ENCODE measurements around the gene NLGN4X. TPM values are rescaled to one million over a fixed set of nuclear protein-coding genes. Genes with fewer than 3 reads are reported as not detected.

NLGN4X gene
- polyA plus RNA-seq, 1 donor: 7.2 TPM

GRCh38 chrX:6225911-6226595, 2.6 kb downstream of the NLGN4X start:
- no peaks in the 10 kb centered on the region for H3K4me1 ChIP-seq (ENCODE audit: control insufficient read depth, insufficient read depth, low read length)
- peak; percentile 10 to 13 for DNase-seq
- H3K4me3 ChIP-seq (ENCODE audit: low read length): peak overlapping the region; percentile 47
- H3K36me3 ChIP-seq (ENCODE audit: control insufficient read depth, insufficient read depth, low read length): no peaks in the 10 kb centered on the region
- H3K27ac ChIP-seq (ENCODE audit: low read length): peak overlapping the region; percentile 38
- no CpG with 5 or more reads among the region's 46 CpGs for WGBS (ENCODE audit: insufficient coverage, low lambda C conversion rate)
- H3K27me3 ChIP-seq (ENCODE audit: control insufficient read depth, insufficient read depth, low read length): peaks cover 23% of the 10 kb centered on the region
- no peaks in the 10 kb centered on the region for H3K9me3 ChIP-seq (ENCODE audit: control insufficient read depth, low read depth, low read length)

- no peak for DNase-seq
- H3K4me3 ChIP-seq (ENCODE audit: low read length): no peak overlapping the region
- no CpG with 5 or more reads among the region's 17 CpGs for WGBS (ENCODE audit: insufficient coverage, low lambda C conversion rate)
- no peaks in the 10 kb centered on the region for H3K9me3 ChIP-seq (ENCODE audit: control insufficient read depth, low read depth, low read length)
- no peak overlapping the region for H3K27ac ChIP-seq (ENCODE audit: low read length)
- H3K27me3 ChIP-seq (ENCODE audit: control insufficient read depth, insufficient read depth, low read length): peaks cover 23% of the 10 kb centered on the region
- H3K4me1 ChIP-seq (ENCODE audit: control insufficient read depth, insufficient read depth, low read length): no peaks in the 10 kb centered on the region
- no peaks in the 10 kb centered on the region for H3K36me3 ChIP-seq (ENCODE audit: control insufficient read depth, insufficient read depth, low read length)
These were observed 3.3 kb downstream of the NLGN4X start for GRCh38 chrX:6225288-6225910.

- H3K4me3 ChIP-seq (ENCODE audit: low read length): no peak overlapping the region
- no peaks in the 10 kb centered on the region for H3K9me3 ChIP-seq (ENCODE audit: control insufficient read depth, low read depth, low read length)
- no CpG with 5 or more reads among the region's 3 CpGs for WGBS (ENCODE audit: insufficient coverage, low lambda C conversion rate)
- peaks cover 20% of the 10 kb centered on the region for H3K27me3 ChIP-seq (ENCODE audit: control insufficient read depth, insufficient read depth, low read length)
- no peaks in the 10 kb centered on the region for H3K36me3 ChIP-seq (ENCODE audit: control insufficient read depth, insufficient read depth, low read length)
- no peaks in the 10 kb centered on the region for H3K4me1 ChIP-seq (ENCODE audit: control insufficient read depth, insufficient read depth, low read length)
- H3K27ac ChIP-seq (ENCODE audit: low read length): no peak overlapping the region
- DNase-seq: no peak
These were observed 5.2 kb downstream of the NLGN4X start for GRCh38 chrX:6223516-6223915.

GRCh38 chrX:6210230-6210629, 18.4 kb downstream of the NLGN4X start:
- no peak for DNase-seq
- H3K9me3 ChIP-seq (ENCODE audit: control insufficient read depth, low read depth, low read length): no peaks in the 10 kb centered on the region
- WGBS (ENCODE audit: insufficient coverage, low lambda C conversion rate): no CpG with 5 or more reads among the region's 8 CpGs
- no peaks in the 10 kb centered on the region for H3K4me1 ChIP-seq (ENCODE audit: control insufficient read depth, insufficient read depth, low read length)
- H3K27ac ChIP-seq (ENCODE audit: low read length): no peak overlapping the region
- H3K36me3 ChIP-seq (ENCODE audit: control insufficient read depth, insufficient read depth, low read length): no peaks in the 10 kb centered on the region
- H3K4me3 ChIP-seq (ENCODE audit: low read length): no peak overlapping the region
- H3K27me3 ChIP-seq (ENCODE audit: control insufficient read depth, insufficient read depth, low read length): no peaks in the 10 kb centered on the region

- DNase-seq: no peak
- H3K27ac ChIP-seq (ENCODE audit: low read length): no peak overlapping the region
- no peak overlapping the region for H3K4me3 ChIP-seq (ENCODE audit: low read length)
- WGBS (ENCODE audit: insufficient coverage, low lambda C conversion rate): no CpG with 5 or more reads among the region's 6 CpGs
- H3K36me3 ChIP-seq (ENCODE audit: control insufficient read depth, insufficient read depth, low read length): no peaks in the 10 kb centered on the region
- H3K4me1 ChIP-seq (ENCODE audit: control insufficient read depth, insufficient read depth, low read length): no peaks in the 10 kb centered on the region
- no peaks in the 10 kb centered on the region for H3K9me3 ChIP-seq (ENCODE audit: control insufficient read depth, low read depth, low read length)
- H3K27me3 ChIP-seq (ENCODE audit: control insufficient read depth, insufficient read depth, low read length): no peaks in the 10 kb centered on the region
These were observed 25.0 kb downstream of the NLGN4X start for GRCh38 chrX:6203462-6204215.

- Histone ChIP-seq H3K4me3 (ENCODE audit: low read length) (no peak overlapping the region), H3K27ac (ENCODE audit: low read length) (no peak overlapping the region), H3K27me3 (ENCODE audit: control insufficient read depth, insufficient read depth, low read length) (no peaks in the 10 kb centered on the region), H3K4me1 (ENCODE audit: control insufficient read depth, insufficient read depth, low read length) (no peaks in the 10 kb centered on the region), H3K9me3 (ENCODE audit: control insufficient read depth, low read depth, low read length) (no peaks in the 10 kb centered on the region), H3K36me3 (ENCODE audit: control insufficient read depth, insufficient read depth, low read length) (no peaks in the 10 kb centered on the region)
- no peak for DNase-seq
- 80% methylated on average over 1 of the region's 2 CpGs for WGBS (ENCODE audit: insufficient coverage, low lambda C conversion rate)
These were observed 29.2 kb downstream of the NLGN4X start for GRCh38 chrX:6199486-6199885.

- Histone ChIP-seq H3K4me1 (ENCODE audit: control insufficient read depth, insufficient read depth, low read length) (no peaks in the 10 kb centered on the region), H3K9me3 (ENCODE audit: control insufficient read depth, low read depth, low read length) (no peaks in the 10 kb centered on the region), H3K4me3 (ENCODE audit: low read length) (no peak overlapping the region), H3K27me3 (ENCODE audit: control insufficient read depth, insufficient read depth, low read length) (no peaks in the 10 kb centered on the region), H3K36me3 (ENCODE audit: control insufficient read depth, insufficient read depth, low read length) (no peaks in the 10 kb centered on the region), H3K27ac (ENCODE audit: low read length) (no peak overlapping the region)
- DNase-seq: peak in 1 of 2 donors; percentile 1
- no CpG with 5 or more reads among the region's 28 CpGs for WGBS (ENCODE audit: insufficient coverage, low lambda C conversion rate)
These were observed 41.4 kb downstream of the NLGN4X start for GRCh38 chrX:6187256-6187655.

GRCh38 chrX:6184900-6185515, 43.7 kb downstream of the NLGN4X start:
- peak in 1 of 2 donors; percentile 1 for DNase-seq
- Histone ChIP-seq H3K36me3 (ENCODE audit: control insufficient read depth, insufficient read depth, low read length) (no peaks in the 10 kb centered on the region), H3K9me3 (ENCODE audit: control insufficient read depth, low read depth, low read length) (no peaks in the 10 kb centered on the region), H3K4me1 (ENCODE audit: control insufficient read depth, insufficient read depth, low read length) (no peaks in the 10 kb centered on the region), H3K27ac (ENCODE audit: low read length) (no peak overlapping the region), H3K27me3 (ENCODE audit: control insufficient read depth, insufficient read depth, low read length) (no peaks in the 10 kb centered on the region), H3K4me3 (ENCODE audit: low read length) (no peak overlapping the region)
- no CpG with 5 or more reads among the region's 4 CpGs for WGBS (ENCODE audit: insufficient coverage, low lambda C conversion rate)

- no peak overlapping the region for H3K4me3 ChIP-seq (ENCODE audit: low read length)
- H3K4me1 ChIP-seq (ENCODE audit: control insufficient read depth, insufficient read depth, low read length): no peaks in the 10 kb centered on the region
- no peaks in the 10 kb centered on the region for H3K27me3 ChIP-seq (ENCODE audit: control insufficient read depth, insufficient read depth, low read length)
- H3K36me3 ChIP-seq (ENCODE audit: control insufficient read depth, insufficient read depth, low read length): no peaks in the 10 kb centered on the region
- no peaks in the 10 kb centered on the region for H3K9me3 ChIP-seq (ENCODE audit: control insufficient read depth, low read depth, low read length)
- no peak for DNase-seq
- no CpG with 5 or more reads among the region's 3 CpGs for WGBS (ENCODE audit: insufficient coverage, low lambda C conversion rate)
- H3K27ac ChIP-seq (ENCODE audit: low read length): no peak overlapping the region
These were observed 52.8 kb downstream of the NLGN4X start for GRCh38 chrX:6175914-6176313.

- Histone ChIP-seq H3K9me3 (ENCODE audit: control insufficient read depth, low read depth, low read length) (no peaks in the 10 kb centered on the region), H3K4me3 (ENCODE audit: low read length) (no peak overlapping the region), H3K27me3 (ENCODE audit: control insufficient read depth, insufficient read depth, low read length) (no peaks in the 10 kb centered on the region), H3K4me1 (ENCODE audit: control insufficient read depth, insufficient read depth, low read length) (no peaks in the 10 kb centered on the region), H3K36me3 (ENCODE audit: control insufficient read depth, insufficient read depth, low read length) (no peaks in the 10 kb centered on the region), H3K27ac (ENCODE audit: low read length) (no peak overlapping the region)
- no peak for DNase-seq
These were observed 58.2 kb downstream of the NLGN4X start for GRCh38 chrX:6170424-6170823.
